Activated CD8-positive, alpha-beta T cell treated with anti-CD3 and anti-CD28 coated beads for 36 hours (primary cell): ENCODE results near the gene CCDC174. TPM values are rescaled to one million over a fixed set of nuclear protein-coding genes. Genes with fewer than 3 reads are reported as not detected.

Experiments
- ATAC-seq: fragments of 200-7000 bp; cut with Tn5 transposase; one replicate; pipeline ENCODE4 v1.10.0; 2021; ENCODE audit warnings: mild to moderate bottlenecking, moderate library complexity
- CTCF ChIA-PET: fragments of 350-600 bp; sonication (Branson Sonifier 250); formaldehyde crosslinking; loops from one replicate; lab custom pipeline; 2021; ENCODE audit warnings: antibody characterized with exemption; lab: Charles Lee
- POLR2A ChIA-PET: fragments of 350-600 bp; sonication (Branson Sonifier 250); formaldehyde crosslinking; loops from one replicate; lab custom pipeline; 2021; ENCODE audit warnings: antibody characterized with exemption; lab: Charles Lee
- DNase-seq: peaks from one replicate; pipeline ENCODE4 v3.0.0-alpha.2; 2020
- H3K27ac Mint-ChIP-seq: one replicate; pipeline ENCODE4 v1.8.0; 2021; ENCODE audit warnings: mild to moderate bottlenecking, mixed read lengths
- H3K27me3 Mint-ChIP-seq: one replicate; pipeline ENCODE4 v1.8.0; 2021; ENCODE audit warnings: mixed read lengths
- H3K36me3 Mint-ChIP-seq: one replicate; pipeline ENCODE4 v1.8.0; 2021; ENCODE audit warnings: low read depth, mixed read lengths
- H3K4me1 Mint-ChIP-seq: one replicate; pipeline ENCODE4 v1.8.0; 2021; ENCODE audit warnings: low read depth, mixed read lengths
- H3K4me3 Mint-ChIP-seq: one replicate; pipeline ENCODE4 v1.8.0; 2021; ENCODE audit warnings: mild to moderate bottlenecking, moderate library complexity, mixed read lengths
- H3K9me3 Mint-ChIP-seq: one replicate; pipeline ENCODE4 v1.8.0; 2021; ENCODE audit warnings: mixed read lengths
- CTCF ChIP-seq: fragments of 200-600 bp; IDR thresholded peaks from one replicate; pipeline ENCODE4 v1.8.0; 2022; ENCODE audit warnings: antibody characterized with exemption, mild to moderate bottlenecking
- intact Hi-C: fragments of 100-400 bp; cut with micrococcal nuclease; formaldehyde crosslinking; loops from one replicate; pipeline ENCODE4 v1.10.0; 2022
- total RNA-seq, 2 experiments: library from RNA; stranded (reverse); gene quantifications; one replicate each; pipeline ENCODE4 v1.2.3, GENCODE V29; 2021

Gene CCDC174
- total RNA-seq, 2 experiments from 2014 or later: 14.2 to 16.2 TPM

- Mint-ChIP-seq H3K4me3 (no peak overlapping the region), H3K27me3 (peaks cover 8% of the 10 kb centered on the region), H3K4me1 (no peaks in the 10 kb centered on the region), H3K27ac (no peak overlapping the region), H3K9me3 (no peaks in the 10 kb centered on the region), H3K36me3 (no peaks in the 10 kb centered on the region)
- TF ChIP-seq CTCF: no peak
- ATAC-seq (no peak), DNase-seq (no peak)
- ChIA-PET CTCF (interaction anchor here (3.0 kb wide), 1 partner anchor 290 kb away, joined by 19 read pairs; no protein-coding TSS in a partner anchor), POLR2A (no interaction called here)
- intact Hi-C loops: loop anchor here (5.0 kb wide), 1 partner anchor 291 kb away; no protein-coding TSS in a partner anchor
Observed at GRCh38 chr3:14631101-14631497, 20.5 kb upstream of the CCDC174 start.

- no peak overlapping the region for H3K4me3 Mint-ChIP-seq
- DNase-seq: no peak
- POLR2A ChIA-PET: no interaction called here
- CTCF ChIA-PET: interaction anchor here (1.1 to 3.0 kb wide), 3 partner anchors 130 to 290 kb away, joined by 3 to 19 read pairs (median 5); no protein-coding TSS in a partner anchor
- H3K9me3 Mint-ChIP-seq: no peaks in the 10 kb centered on the region
- H3K27me3 Mint-ChIP-seq: peaks cover 14% of the 10 kb centered on the region
- intact Hi-C loops: loop anchor here (5.0 kb wide), 1 partner anchor 290 kb away; no protein-coding TSS in a partner anchor
- TF ChIP-seq CTCF: no peak
- no peak overlapping the region for H3K27ac Mint-ChIP-seq
- H3K4me1 Mint-ChIP-seq: no peaks in the 10 kb centered on the region
- H3K36me3 Mint-ChIP-seq: no peaks in the 10 kb centered on the region
- no peak for ATAC-seq
Observed at GRCh38 chr3:14631687-14632441, 19.7 kb upstream of the CCDC174 start.

- H3K27me3 Mint-ChIP-seq: peaks cover 19% of the 10 kb centered on the region
- DNase-seq (no peak), ATAC-seq (no peak)
- H3K27ac Mint-ChIP-seq: no peak overlapping the region
- no peaks in the 10 kb centered on the region for H3K9me3 Mint-ChIP-seq
- H3K4me3 Mint-ChIP-seq: no peak overlapping the region
- ChIA-PET CTCF (interaction anchor here (1.0 to 3.0 kb wide), 6 partner anchors 14 to 289 kb away, joined by 3 to 19 read pairs (median 3); partner anchors contain the start of gene CCDC174), POLR2A (no interaction called here)
- intact Hi-C loops: loop anchor here (5.0 kb wide), 1 partner anchor 290 kb away; no protein-coding TSS in a partner anchor
- no peaks in the 10 kb centered on the region for H3K4me1 Mint-ChIP-seq
- no peaks in the 10 kb centered on the region for H3K36me3 Mint-ChIP-seq
- TF ChIP-seq CTCF: no peak
Observed at GRCh38 chr3:14632442-14632930, 19.1 kb upstream of the CCDC174 start.

GRCh38 chr3:14633417-14633816, 18.1 kb upstream of the CCDC174 start:
- Mint-ChIP-seq H3K4me1 (no peaks in the 10 kb centered on the region), H3K36me3 (no peaks in the 10 kb centered on the region), H3K27me3 (peaks cover 29% of the 10 kb centered on the region), H3K4me3 (no peak overlapping the region), H3K27ac (no peak overlapping the region), H3K9me3 (no peaks in the 10 kb centered on the region)
- ChIA-PET CTCF (interaction anchor here (1.0 to 3.0 kb wide), 4 partner anchors 15 to 288 kb away, joined by 3 to 19 read pairs (median 3); partner anchors contain the start of gene CCDC174), POLR2A (no interaction called here)
- ATAC-seq (no peak), DNase-seq (no peak)
- intact Hi-C loops: loop anchor here (5.0 kb wide), 1 partner anchor 289 kb away; no protein-coding TSS in a partner anchor
- no peak for TF ChIP-seq CTCF
